ENCODE data around the gene RAB11FIP4. TPM values are rescaled to one million over a fixed set of nuclear protein-coding genes. Genes with fewer than 3 reads are reported as not detected.

RAB11FIP4 gene
- polyA plus RNA-seq, 1 of the 3 experiments (the other 2 are of a cell fraction) = 9.4 TPM

DNA sequence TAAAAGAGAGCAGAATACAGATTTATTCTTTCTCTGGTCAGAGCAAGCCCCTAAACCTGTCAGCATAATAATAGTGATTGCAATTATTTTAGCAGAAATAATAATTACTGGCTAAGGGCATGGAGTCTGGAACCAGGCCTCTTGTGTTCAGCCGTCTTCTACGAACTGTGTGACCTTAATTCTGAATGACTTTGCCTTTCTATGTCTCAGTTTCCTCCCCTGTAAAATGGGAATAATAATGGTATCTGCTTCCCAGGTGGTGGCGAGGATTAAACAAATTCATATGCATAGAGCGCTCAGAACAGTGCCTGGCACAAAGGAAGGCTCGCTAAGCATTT is 33.4 kb downstream of the RAB11FIP4 start:
- Histone ChIP-seq H3F3A (replicated peaks; ENCODE audit: insufficient read depth) (no peaks in the 10 kb centered on the region), H3K4me3 (ENCODE audit: low read depth in 2 of 2, low read length in 1 of 2) (no peak overlapping the region), H3K79me2 (ENCODE audit: insufficient read depth) (no peaks in the 10 kb centered on the region), H3K9ac (no peak overlapping the region), H3K36me3 (replicated peaks in 1 of 2; ENCODE audit: control insufficient read depth in 1 of 2, insufficient read depth in 2 of 2, low read length in 1 of 2) (no peaks in the 10 kb centered on the region), H3K27me3 (ENCODE audit: insufficient read depth) (no peaks in the 10 kb centered on the region), H3K9me3 (no peaks in the 10 kb centered on the region), H3K9me2 (no peaks in the 10 kb centered on the region), H4K20me1 (ENCODE audit: insufficient read depth) (no peaks in the 10 kb centered on the region), H2AFZ (ENCODE audit: low read depth) (no peak overlapping the region), H3K4me1 (ENCODE audit: control insufficient read depth in 1 of 2, insufficient read depth in 2 of 2, low read depth in 1 of 2, low read length in 1 of 2) (peaks cover 0 to 28% of the 10 kb centered on the region in 2 experiments; a peak in 2 of 4 replicates), H3K4me2 (no peak overlapping the region), H3K27ac (ENCODE audit: low read depth in 2 of 2, low read length in 1 of 2) (peak overlapping the region in 1 of 2 experiments; percentile 96; a peak in 2 of 4 replicates)
- no peak for DNase-seq
- no peak for TF ChIP-seq EP300 (IDR thresholded peaks at IDR 0.05; ENCODE audit: borderline replicate concordance in 1 of 2, low read depth in 1 of 2, low read length in 1 of 2)
- TF ChIP-seq RXRA (IDR thresholded peaks at IDR 0.05; ENCODE audit: borderline replicate concordance, low read depth) = no peak
- no peak for TF ChIP-seq SMC3 (IDR thresholded peaks at IDR 0.05; ENCODE audit: low read depth, low read length)
- no peak for TF ChIP-seq SIN3A (IDR thresholded peaks at IDR 0.05; ENCODE audit: borderline replicate concordance, low read depth, low read length)
- TF ChIP-seq TEAD4 (IDR thresholded peaks at IDR 0.05; ENCODE audit: borderline replicate concordance, insufficient read depth) = no peak
- no peak for TF ChIP-seq MXI1 (IDR thresholded peaks at IDR 0.05; ENCODE audit: low read depth, low read length)
- no peak for TF ChIP-seq TAF1 (IDR thresholded peaks at IDR 0.05; ENCODE audit: borderline replicate concordance, low read depth, low read length)
- TF ChIP-seq GATA2 (CRISPR knock-in tag; IDR thresholded peaks at IDR 0.05) = no peak
- TF ChIP-seq, protein P1, sequence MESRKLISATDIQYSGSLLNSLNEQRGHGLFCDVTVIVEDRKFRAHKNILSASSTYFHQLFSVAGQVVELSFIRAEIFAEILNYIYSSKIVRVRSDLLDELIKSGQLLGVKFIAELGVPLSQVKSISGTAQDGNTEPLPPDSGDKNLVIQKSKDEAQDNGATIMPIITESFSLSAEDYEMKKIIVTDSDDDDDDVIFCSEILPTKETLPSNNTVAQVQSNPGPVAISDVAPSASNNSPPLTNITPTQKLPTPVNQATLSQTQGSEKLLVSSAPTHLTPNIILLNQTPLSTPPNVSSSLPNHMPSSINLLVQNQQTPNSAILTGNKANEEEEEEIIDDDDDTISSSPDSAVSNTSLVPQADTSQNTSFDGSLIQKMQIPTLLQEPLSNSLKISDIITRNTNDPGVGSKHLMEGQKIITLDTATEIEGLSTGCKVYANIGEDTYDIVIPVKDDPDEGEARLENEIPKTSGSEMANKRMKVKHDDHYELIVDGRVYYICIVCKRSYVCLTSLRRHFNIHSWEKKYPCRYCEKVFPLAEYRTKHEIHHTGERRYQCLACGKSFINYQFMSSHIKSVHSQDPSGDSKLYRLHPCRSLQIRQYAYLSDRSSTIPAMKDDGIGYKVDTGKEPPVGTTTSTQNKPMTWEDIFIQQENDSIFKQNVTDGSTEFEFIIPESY (IDR thresholded peaks at IDR 0.05; ENCODE audit: borderline replicate concordance, low read depth) = no peak
- TF ChIP-seq EZH2phosphoT487 (IDR thresholded peaks at IDR 0.05; ENCODE audit: borderline replicate concordance, low read depth) = no peak
- TF ChIP-seq, protein P2, sequence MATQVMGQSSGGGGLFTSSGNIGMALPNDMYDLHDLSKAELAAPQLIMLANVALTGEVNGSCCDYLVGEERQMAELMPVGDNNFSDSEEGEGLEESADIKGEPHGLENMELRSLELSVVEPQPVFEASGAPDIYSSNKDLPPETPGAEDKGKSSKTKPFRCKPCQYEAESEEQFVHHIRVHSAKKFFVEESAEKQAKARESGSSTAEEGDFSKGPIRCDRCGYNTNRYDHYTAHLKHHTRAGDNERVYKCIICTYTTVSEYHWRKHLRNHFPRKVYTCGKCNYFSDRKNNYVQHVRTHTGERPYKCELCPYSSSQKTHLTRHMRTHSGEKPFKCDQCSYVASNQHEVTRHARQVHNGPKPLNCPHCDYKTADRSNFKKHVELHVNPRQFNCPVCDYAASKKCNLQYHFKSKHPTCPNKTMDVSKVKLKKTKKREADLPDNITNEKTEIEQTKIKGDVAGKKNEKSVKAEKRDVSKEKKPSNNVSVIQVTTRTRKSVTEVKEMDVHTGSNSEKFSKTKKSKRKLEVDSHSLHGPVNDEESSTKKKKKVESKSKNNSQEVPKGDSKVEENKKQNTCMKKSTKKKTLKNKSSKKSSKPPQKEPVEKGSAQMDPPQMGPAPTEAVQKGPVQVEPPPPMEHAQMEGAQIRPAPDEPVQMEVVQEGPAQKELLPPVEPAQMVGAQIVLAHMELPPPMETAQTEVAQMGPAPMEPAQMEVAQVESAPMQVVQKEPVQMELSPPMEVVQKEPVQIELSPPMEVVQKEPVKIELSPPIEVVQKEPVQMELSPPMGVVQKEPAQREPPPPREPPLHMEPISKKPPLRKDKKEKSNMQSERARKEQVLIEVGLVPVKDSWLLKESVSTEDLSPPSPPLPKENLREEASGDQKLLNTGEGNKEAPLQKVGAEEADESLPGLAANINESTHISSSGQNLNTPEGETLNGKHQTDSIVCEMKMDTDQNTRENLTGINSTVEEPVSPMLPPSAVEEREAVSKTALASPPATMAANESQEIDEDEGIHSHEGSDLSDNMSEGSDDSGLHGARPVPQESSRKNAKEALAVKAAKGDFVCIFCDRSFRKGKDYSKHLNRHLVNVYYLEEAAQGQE (IDR thresholded peaks at IDR 0.05; ENCODE audit: low read depth, low read length) = no peak
- TF ChIP-seq FOSL2 (IDR thresholded peaks at IDR 0.05; ENCODE audit: borderline replicate concordance, low read depth) = no peak
- no peak for TF ChIP-seq GABPA (IDR thresholded peaks at IDR 0.05; ENCODE audit: low read depth)
- TF ChIP-seq FOXJ3 (CRISPR knock-in tag; IDR thresholded peaks at IDR 0.05) = no peak
- TF ChIP-seq, protein P3, sequence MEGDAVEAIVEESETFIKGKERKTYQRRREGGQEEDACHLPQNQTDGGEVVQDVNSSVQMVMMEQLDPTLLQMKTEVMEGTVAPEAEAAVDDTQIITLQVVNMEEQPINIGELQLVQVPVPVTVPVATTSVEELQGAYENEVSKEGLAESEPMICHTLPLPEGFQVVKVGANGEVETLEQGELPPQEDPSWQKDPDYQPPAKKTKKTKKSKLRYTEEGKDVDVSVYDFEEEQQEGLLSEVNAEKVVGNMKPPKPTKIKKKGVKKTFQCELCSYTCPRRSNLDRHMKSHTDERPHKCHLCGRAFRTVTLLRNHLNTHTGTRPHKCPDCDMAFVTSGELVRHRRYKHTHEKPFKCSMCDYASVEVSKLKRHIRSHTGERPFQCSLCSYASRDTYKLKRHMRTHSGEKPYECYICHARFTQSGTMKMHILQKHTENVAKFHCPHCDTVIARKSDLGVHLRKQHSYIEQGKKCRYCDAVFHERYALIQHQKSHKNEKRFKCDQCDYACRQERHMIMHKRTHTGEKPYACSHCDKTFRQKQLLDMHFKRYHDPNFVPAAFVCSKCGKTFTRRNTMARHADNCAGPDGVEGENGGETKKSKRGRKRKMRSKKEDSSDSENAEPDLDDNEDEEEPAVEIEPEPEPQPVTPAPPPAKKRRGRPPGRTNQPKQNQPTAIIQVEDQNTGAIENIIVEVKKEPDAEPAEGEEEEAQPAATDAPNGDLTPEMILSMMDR (IDR thresholded peaks at IDR 0.05) = no peak
- no peak for TF ChIP-seq NRF1 (IDR thresholded peaks at IDR 0.05; ENCODE audit: low read depth, low read length)
- TF ChIP-seq POLR2AphosphoS5 (IDR thresholded peaks at IDR 0.05; ENCODE audit: low read depth, low read length) = no peak
- TF ChIP-seq FOXM1 (IDR thresholded peaks at IDR 0.05; ENCODE audit: low read depth) = no peak
- WGBS (ENCODE audit: low lambda C conversion rate) = 67% methylated on average over 5 of the region's 5 CpGs
- ChIA-PET CTCF (interaction anchor here (0.6 to 7.1 kb wide), 10 partner anchors 11 to 921 kb away, joined by 3 to 35 read pairs (median 9); no protein-coding TSS in a partner anchor), POLR2A (interaction anchor here (0.6 to 2.0 kb wide), 8 partner anchors 19 to 68 kb away, joined by 3 to 10 read pairs (median 6); partner anchors contain the start of gene RAB11FIP4)
